Breast epithelium (tissue), 4 donors: ENCODE data around the gene MYRF. TPM values are rescaled to one million over a fixed set of nuclear protein-coding genes. Genes with fewer than 3 reads are reported as not detected.

Source experiments
- DNase-seq, 2 donors: peaks; one replicate each; pipeline ENCODE4 v3.0.0-alpha.2; 2019; ENCODE audit warnings: low spot score in 2 of 2
- H3K27ac ChIP-seq, 2 donors: fragments of 200-600 bp; sonication (generic) in 1 of 2; one replicate each; pipeline ENCODE4 v1.5.1; 2016 to 2019; ENCODE audit warnings: mild to moderate bottlenecking in 1 of 2
- H3K27me3 ChIP-seq, 2 donors: fragments of 200-600 bp; sonication (generic) in 1 of 2; one replicate each; pipeline versions ENCODE4 v1.5.1 to v1.6.0; 2017 to 2019; ENCODE audit warnings: control low read depth in 1 of 2, mild to moderate bottlenecking in 1 of 2
- H3K36me3 ChIP-seq: fragments of 200-600 bp; one replicate; pipeline ENCODE4 v1.5.1; 2019
- H3K4me1 ChIP-seq, 2 donors: fragments of 200-600 bp; sonication (generic); one replicate each; pipeline ENCODE4 v1.5.1; 2016 to 2019; ENCODE audit warnings: control low read depth in 1 of 2
- H3K4me3 ChIP-seq, 3 donors: fragments of 200-600 bp; sonication (generic); 1 replicate in 2 of 3; 2 replicates in 1 of 3; pipeline ENCODE4 v1.5.1; 2016 to 2019; ENCODE audit warnings: mild to moderate bottlenecking in 3 of 3, moderate library complexity in 2 of 3
- H3K9me3 ChIP-seq, 2 donors: fragments of 200-600 bp; sonication (generic) in 1 of 2; one replicate each; pipeline ENCODE4 v1.5.1; 2016 to 2019; ENCODE audit warnings: control low read depth in 1 of 2
- CTCF ChIP-seq, 3 donors: fragments of 450-650 bp; IDR thresholded peaks; one replicate each; pipeline ENCODE4 v1.5.1; 2016 to 2017; ENCODE audit warnings: antibody characterized with exemption in 3 of 3, mild to moderate bottlenecking in 3 of 3, moderate library complexity in 3 of 3
- POLR2A ChIP-seq: fragments of 450-650 bp; IDR thresholded peaks from one replicate; pipeline ENCODE4 v1.6.1; 2016; ENCODE audit warnings: antibody characterized with exemption, mild to moderate bottlenecking, moderate library complexity
- POLR2AphosphoS5 ChIP-seq, 3 donors: sonication (generic); formaldehyde crosslinking; IDR thresholded peaks; one replicate each; pipeline ENCODE4 v1.6.1; 2017; ENCODE audit warnings: antibody characterized with exemption in 3 of 3
- intact Hi-C: fragments of 100-400 bp; cut with DNase I; formaldehyde crosslinking; loops from one replicate; pipeline ENCODE4 v1.15.1; 2023; ENCODE audit warnings: low total_unique reads
- total RNA-seq, 3 donors: library from RNA; depleted of rRNA; stranded (reverse); fragments of >200 nt; gene quantifications; one replicate each; pipeline ENCODE4 v1.1.0, GENCODE V29; 2016

The MYRF gene
- total RNA-seq, 3 donors from 2014 or later, result 0.32 to 6.9 (median 0.66) TPM

- H3K36me3 ChIP-seq, result no peaks in the 10 kb centered on the region
- intact Hi-C loops, result no loop called here
Observed at GRCh38 chr11:61743486-61744095, 8.8 kb upstream of the MYRF start.

GRCh38 chr11:61744181-61744580 is 8.3 kb upstream of the MYRF start:
- intact Hi-C loops, result no loop called here
- DNase-seq, result no peak
- no peaks in the 10 kb centered on the region for H3K27me3 ChIP-seq
- no peaks in the 10 kb centered on the region for H3K36me3 ChIP-seq
- H3K27ac ChIP-seq, result no peak overlapping the region
- H3K4me1 ChIP-seq, result no peaks in the 10 kb centered on the region
- H3K9me3 ChIP-seq, result no peaks in the 10 kb centered on the region
- no peak for TF ChIP-seq POLR2AphosphoS5 (IDR thresholded peaks at IDR 0.05)
- no peak for TF ChIP-seq POLR2A
- TF ChIP-seq CTCF (IDR thresholded peaks at IDR 0.05), result no peak
- no peak overlapping the region for H3K4me3 ChIP-seq

More at GRCh38 chr11:61743486-61744095, 8.8 kb upstream of the MYRF start:
- TF ChIP-seq CTCF (IDR thresholded peaks at IDR 0.05) (no peak), POLR2A (no peak), POLR2AphosphoS5 (IDR thresholded peaks at IDR 0.05) (no peak)
- no peak overlapping the region for H3K4me3 ChIP-seq
- no peaks in the 10 kb centered on the region for H3K9me3 ChIP-seq
- no peak for DNase-seq
- no peaks in the 10 kb centered on the region for H3K27me3 ChIP-seq
- no peaks in the 10 kb centered on the region for H3K4me1 ChIP-seq
- no peak overlapping the region for H3K27ac ChIP-seq

GRCh38 chr11:61744609-61745156 is 7.8 kb upstream of the MYRF start:
- H3K27ac ChIP-seq, result no peak overlapping the region
- no peaks in the 10 kb centered on the region for H3K27me3 ChIP-seq
- no peaks in the 10 kb centered on the region for H3K9me3 ChIP-seq
- no peaks in the 10 kb centered on the region for H3K4me1 ChIP-seq
- H3K4me3 ChIP-seq, result no peak overlapping the region
- TF ChIP-seq POLR2AphosphoS5 (IDR thresholded peaks at IDR 0.05), result no peak
- no peak for TF ChIP-seq POLR2A
- H3K36me3 ChIP-seq, result no peaks in the 10 kb centered on the region
- intact Hi-C loops, result no loop called here
- no peak for DNase-seq

- DNase-seq, result no peak
- Histone ChIP-seq H3K9me3 (no peaks in the 10 kb centered on the region), H3K27ac (no peak overlapping the region), H3K4me3 (no peak overlapping the region), H3K36me3 (no peaks in the 10 kb centered on the region), H3K27me3 (no peaks in the 10 kb centered on the region), H3K4me1 (no peaks in the 10 kb centered on the region)
- TF ChIP-seq CTCF (IDR thresholded peaks at IDR 0.05) (no peak), POLR2AphosphoS5 (IDR thresholded peaks at IDR 0.05) (no peak), POLR2A (no peak)
- intact Hi-C loops, result no loop called here
Observed at GRCh38 chr11:61745781-61746441, 6.5 kb upstream of the MYRF start.

GRCh38 chr11:61746442-61747191 is 5.8 kb upstream of the MYRF start:
- intact Hi-C loops, result no loop called here
- DNase-seq, result no peak
- Histone ChIP-seq H3K27me3 (no peaks in the 10 kb centered on the region), H3K4me1 (no peaks in the 10 kb centered on the region), H3K9me3 (no peaks in the 10 kb centered on the region), H3K27ac (no peak overlapping the region), H3K36me3 (no peaks in the 10 kb centered on the region), H3K4me3 (no peak overlapping the region)
- TF ChIP-seq POLR2A, result no peak
- TF ChIP-seq POLR2AphosphoS5 (IDR thresholded peaks at IDR 0.05), result no peak
- TF ChIP-seq CTCF (IDR thresholded peaks at IDR 0.05), result no peak
